HCT116 (cell line): ENCODE results near the gene OSBPL10. TPM values are rescaled to one million over a fixed set of nuclear protein-coding genes. Genes with fewer than 3 reads are reported as not detected.

Experiments used
- ATAC-seq: fragments of 200-7000 bp; cut with Tn5 transposase; 2 replicates; pipeline ENCODE4 v1.9.1; 2020; ENCODE audit warnings: mild to moderate bottlenecking, moderate library complexity
- BruUV-seq: library from RNA; stranded (reverse); fragments of 400-500 nt; replicated peaks from 2 replicates; lab custom pipeline; 2021; lab: Mats Ljungman, UMichigan
- CTCF ChIA-PET: fragments of 300-600 bp; sonication (Branson Sonifier 250); formaldehyde crosslinking; loops from one replicate; lab custom pipeline; 2021; ENCODE audit warnings: antibody characterized with exemption; lab: Charles Lee
- POLR2A ChIA-PET: fragments of 300-600, 350-600 bp; sonication (Branson Sonifier 250); formaldehyde crosslinking; loops from one replicate; lab custom pipeline; 2021; ENCODE audit warnings: antibody characterized with exemption; lab: Charles Lee
- RAD21 ChIA-PET, 2 experiments: fragments of 300-600 bp; sonication (Branson Sonifier 250); formaldehyde crosslinking; loops; one replicate each; lab custom pipeline; 2023; ENCODE audit warnings: low total read pairs in 2 of 2; ENCODE audit not compliant: uncharacterized antibody in 2 of 2, unreplicated experiment in 2 of 2, low non-redundant PET in 1 of 2; lab: Charles Lee
- DNase-seq: peaks from one replicate; pipeline ENCODE4 v3.0.0-alpha.2; 2010; ENCODE audit warnings: low read depth, low spot score
- H2AFZ ChIP-seq: fragments of 200-600 bp; shearing (Covaris generic), sonication (generic); 2 replicates; pipeline ENCODE4 v1.6.1; 2017; ENCODE audit warnings: low read depth, mixed run types, mixed read lengths, antibody characterized with exemption, low read length; ENCODE audit not compliant: poor library complexity, severe bottlenecking
- H3K27ac ChIP-seq: 2 replicates; pipeline ENCODE4 v1.5.1; 2012; ENCODE audit warnings: low read depth, low read length
- H3K27me3 ChIP-seq: fragments of 200-600 bp; sonication (generic); 2 replicates; pipeline ENCODE4 v1.6.1; 2016; ENCODE audit warnings: mixed run types, low read length, mixed read lengths; ENCODE audit not compliant: insufficient read depth
- H3K36me3 ChIP-seq, 2 experiments: fragments of 200-500 bp in 1 of 2; fragments of 200-600 bp in 1 of 2; sonication (Bioruptor generic) in 1 of 2; sonication (generic) in 1 of 2; 2 replicates each; pipeline versions ENCODE4 v1.5.1 to v1.6.1; 2014 to 2016; ENCODE audit warnings: low read length in 2 of 2, inconsistent platforms in 1 of 2, mixed read lengths in 1 of 2, mixed run types in 1 of 2; ENCODE audit not compliant: insufficient read depth in 2 of 2, control insufficient read depth in 1 of 2
- H3K4me1 ChIP-seq, 2 experiments: fragments of 200-600 bp in 1 of 2; sonication (generic) in 1 of 2; 2 replicates each; pipeline versions ENCODE4 v1.5.1 to v1.6.1; 2012 to 2017; ENCODE audit warnings: low read length in 2 of 2, inconsistent platforms in 1 of 2, mild to moderate bottlenecking in 1 of 2, mixed read lengths in 1 of 2, mixed run types in 1 of 2, moderate library complexity in 1 of 2; ENCODE audit not compliant: insufficient read depth in 2 of 2, control insufficient read depth in 1 of 2
- H3K4me2 ChIP-seq: fragments of 200-600 bp; sonication (generic); 2 replicates; pipeline ENCODE4 v1.6.1; 2017; ENCODE audit warnings: mixed run types, low read length, mixed read lengths
- H3K4me3 ChIP-seq, 2 experiments: fragments of 200-600 bp in 1 of 2; sonication (generic) in 1 of 2; replicated peaks in 1 of 2; 2 replicates each; pipeline ENCODE4 v1.5.1; 2011 to 2016; ENCODE audit warnings: low read length in 2 of 2, control low read depth in 1 of 2, low read depth in 1 of 2, mild to moderate bottlenecking in 1 of 2, mixed read lengths in 1 of 2, mixed run types in 1 of 2
- H3K79me2 ChIP-seq: fragments of 200-600 bp; sonication (generic); 2 replicates; pipeline ENCODE4 v1.6.1; 2017; ENCODE audit warnings: mild to moderate bottlenecking, mixed run types, low read length, moderate library complexity, mixed read lengths; ENCODE audit not compliant: insufficient read depth
- H3K9ac ChIP-seq: fragments of 200-600 bp; sonication (generic); 2 replicates; pipeline ENCODE4 v1.6.1; 2016; ENCODE audit warnings: low read length, mixed read lengths
- H3K9me2 ChIP-seq: fragments of 200-600 bp; sonication (generic), shearing (Covaris generic); 2 replicates; pipeline ENCODE4 v1.6.1; 2017; ENCODE audit warnings: mixed run types, mild to moderate bottlenecking, moderate library complexity; ENCODE audit not compliant: insufficient read depth
- H3K9me3 ChIP-seq, 2 experiments: fragments of 200-500 bp in 1 of 2; fragments of 200-600 bp in 1 of 2; sonication (Bioruptor generic) in 1 of 2; sonication (generic) in 1 of 2; 2 replicates each; pipeline ENCODE4 v1.6.1; 2014 to 2017; ENCODE audit warnings: low read length in 2 of 2, mixed read lengths in 2 of 2, inconsistent platforms in 1 of 2, low read depth in 1 of 2, mild to moderate bottlenecking in 1 of 2, mixed run types in 1 of 2, moderate library complexity in 1 of 2; ENCODE audit not compliant: control insufficient read depth in 1 of 2, insufficient read depth in 1 of 2
- H4K20me1 ChIP-seq: fragments of 200-600 bp; sonication (generic), shearing (Covaris generic); 2 replicates; pipeline ENCODE4 v1.6.1; 2017; ENCODE audit warnings: mixed run types, mild to moderate bottlenecking, moderate library complexity; ENCODE audit not compliant: insufficient read depth
- ELF1 ChIP-seq: IDR thresholded peaks from 2 replicates; pipeline ENCODE4 v1.6.1; 2012; ENCODE audit warnings: low read depth, borderline replicate concordance
- EZH2 ChIP-seq: fragments of 200-600 bp; sonication (generic); IDR thresholded peaks from 2 replicates; pipeline ENCODE4 v1.6.1; 2017; ENCODE audit warnings: antibody characterized with exemption, mixed run types
- EZH2phosphoT487 ChIP-seq: fragments of 200-600 bp; IDR thresholded peaks from 2 replicates; pipeline ENCODE4 v1.6.1; 2018; ENCODE audit warnings: antibody characterized with exemption, borderline replicate concordance
- FOSL1 ChIP-seq: IDR thresholded peaks from 2 replicates; pipeline ENCODE4 v1.6.1; 2012; ENCODE audit warnings: low read depth
- JUND ChIP-seq: IDR thresholded peaks from 2 replicates; pipeline ENCODE4 v1.6.1; 2012
- MAX ChIP-seq: IDR thresholded peaks from 2 replicates; pipeline ENCODE4 v1.6.1; 2012
- POLR2A ChIP-seq: IDR thresholded peaks from 2 replicates; pipeline ENCODE4 v1.7.0; 2011; ENCODE audit warnings: borderline replicate concordance; ENCODE audit not compliant: insufficient read depth, insufficient read length; ENCODE audit errors: extremely low read depth
- POLR2AphosphoS5 ChIP-seq: IDR thresholded peaks from 2 replicates; pipeline ENCODE4 v1.6.1; 2011; ENCODE audit warnings: mild to moderate bottlenecking, low read depth, low read length, moderate library complexity
- RAD21 ChIP-seq: IDR thresholded peaks from 2 replicates; pipeline ENCODE4 v1.6.1; 2012; ENCODE audit warnings: low read depth, mild to moderate bottlenecking
- SIN3A ChIP-seq: IDR thresholded peaks from 2 replicates; pipeline ENCODE4 v1.6.1; 2012; ENCODE audit warnings: low read depth
- SP1 ChIP-seq: IDR thresholded peaks from 2 replicates; pipeline ENCODE4 v1.6.1; 2012; ENCODE audit warnings: low read depth
- SRF ChIP-seq: IDR thresholded peaks from 2 replicates; pipeline ENCODE4 v1.6.1; 2012; ENCODE audit warnings: low read depth
- YY1 ChIP-seq: IDR thresholded peaks from 2 replicates; pipeline ENCODE4 v1.6.1; 2011; ENCODE audit warnings: low read length, low read depth, moderate library complexity, mild to moderate bottlenecking; ENCODE audit not compliant: insufficient replicate concordance; ENCODE audit errors: extremely low read depth
- ZFX ChIP-seq: fragments of 450-650 bp; IDR thresholded peaks from 2 replicates; pipeline ENCODE4 v1.6.1; 2017
- intact Hi-C: fragments of 100-400 bp; cut with micrococcal nuclease; formaldehyde crosslinking; loops from 2 replicates; pipeline ENCODE4 v1.10.0; 2022
- total RNA-seq: library from RNA; stranded (reverse); gene quantifications from one replicate; pipeline ENCODE4 v1.2.1, GENCODE V29; 2021; ENCODE audit not compliant: unreplicated experiment
- TF ChIP-seq, protein P1 (sequence below): IDR thresholded peaks from 2 replicates; pipeline ENCODE4 v1.6.1; 2012

OSBPL10 gene
- total RNA-seq, 1 experiment from 2014 or later: 25.8 TPM

DNA sequence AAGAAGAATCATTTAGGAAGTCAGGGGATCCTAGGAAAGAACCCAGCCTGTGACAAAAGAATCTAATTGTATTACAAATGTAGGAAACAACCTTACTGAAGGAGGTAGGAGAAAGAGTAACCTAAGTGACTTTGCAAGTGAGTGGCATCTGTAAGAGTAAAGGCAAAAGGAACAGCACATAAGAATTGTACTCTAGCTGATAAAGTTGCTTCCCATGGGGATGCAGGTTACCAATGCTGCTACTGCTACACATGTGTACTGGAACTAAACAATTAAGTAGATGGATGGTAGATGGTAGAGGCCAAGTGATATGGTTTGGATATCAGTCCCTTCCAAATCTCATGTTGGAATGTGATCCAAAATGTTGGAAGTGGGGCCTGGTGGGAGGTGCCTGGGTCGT, 60.8 kb downstream of the OSBPL10 start (continued):
- TF ChIP-seq, protein P1, sequence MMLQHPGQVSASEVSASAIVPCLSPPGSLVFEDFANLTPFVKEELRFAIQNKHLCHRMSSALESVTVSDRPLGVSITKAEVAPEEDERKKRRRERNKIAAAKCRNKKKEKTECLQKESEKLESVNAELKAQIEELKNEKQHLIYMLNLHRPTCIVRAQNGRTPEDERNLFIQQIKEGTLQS: no peak
- TF ChIP-seq POLR2AphosphoS5 (no peak), RAD21 (no peak), YY1 (no peak), EZH2phosphoT487 (no peak)

DNA sequence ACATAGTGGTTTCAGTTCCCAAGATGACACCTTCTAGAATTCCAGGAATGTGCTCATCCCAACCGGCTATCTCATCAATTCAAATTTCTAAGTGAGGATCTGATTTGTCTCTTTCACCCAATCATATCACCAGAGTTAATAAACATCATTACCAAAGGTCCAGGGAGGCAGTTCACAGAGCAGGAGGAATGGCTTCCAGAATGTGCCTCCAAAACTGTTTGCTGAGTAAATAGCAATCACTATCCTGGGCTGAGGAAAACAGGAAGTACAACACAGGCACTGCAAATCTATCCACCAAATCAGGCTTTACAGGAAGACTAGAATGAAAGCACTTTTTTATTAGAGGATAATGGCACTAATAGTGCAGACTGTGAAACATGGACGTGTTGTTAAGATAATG, 61.5 kb downstream of the OSBPL10 start:
- ATAC-seq: no peak
- no peaks in the 10 kb centered on the region for H3K36me3 ChIP-seq
- no peak overlapping the region for H2AFZ ChIP-seq
- no peaks in the 10 kb centered on the region for H3K9me2 ChIP-seq
- no peak overlapping the region for H3K4me3 ChIP-seq
- no peak for DNase-seq
- no peaks in the 10 kb centered on the region for H3K79me2 ChIP-seq
- H3K9ac ChIP-seq: no peak overlapping the region
- H3K9me3 ChIP-seq: no peaks in the 10 kb centered on the region
- POLR2A ChIA-PET: no interaction called here
- H3K27ac ChIP-seq: no peak overlapping the region
- no TSS peak for BruUV-seq
- H3K4me1 ChIP-seq: peaks cover 8 to 16% of the 10 kb centered on the region in 2 experiments; a peak in 2 of 4 replicates
- RAD21 ChIA-PET: no interaction called here
- CTCF ChIA-PET: no interaction called here
- no peaks in the 10 kb centered on the region for H3K27me3 ChIP-seq
- no peaks in the 10 kb centered on the region for H4K20me1 ChIP-seq
- H3K4me2 ChIP-seq: no peak overlapping the region
- no peak for TF ChIP-seq MAX
- no peak for TF ChIP-seq FOSL1
- TF ChIP-seq POLR2AphosphoS5: no peak
- no peak for TF ChIP-seq EZH2phosphoT487
- TF ChIP-seq SRF: no peak
- TF ChIP-seq ZFX: no peak
- no peak for TF ChIP-seq ELF1
- TF ChIP-seq SP1: no peak
- TF ChIP-seq POLR2A: no peak
- TF ChIP-seq EZH2: no peak
- no peak for TF ChIP-seq JUND
- TF ChIP-seq SIN3A: no peak
- TF ChIP-seq, all 23 proteins: peak for 0
- intact Hi-C loops: no loop called here
